ENCODE data around the gene TOLLIP.
"Not testable (repeated sequence)": the region's sequence is repeated elsewhere in the genome, so short reads cannot be mapped to it uniquely, and the experiment has no call there.

TOLLIP gene

DNA sequence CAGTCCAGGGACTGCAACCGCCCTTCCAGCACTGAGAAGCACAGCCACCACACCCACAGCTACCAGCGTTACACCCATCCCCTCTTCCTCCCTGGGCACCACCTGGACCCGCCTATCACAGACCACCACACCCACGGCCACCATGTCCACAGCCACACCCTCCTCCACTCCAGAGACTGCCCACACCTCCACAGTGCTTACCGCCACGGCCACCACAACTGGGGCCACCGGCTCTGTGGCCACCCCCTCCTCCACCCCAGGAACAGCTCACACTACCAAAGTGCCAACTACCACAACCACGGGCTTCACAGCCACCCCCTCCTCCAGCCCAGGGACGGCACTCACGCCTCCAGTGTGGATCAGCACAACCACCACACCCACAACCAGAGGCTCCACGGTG is 66.7 kb downstream of the TOLLIP start:
- not testable (repeated sequence) for DNase-seq

DNA sequence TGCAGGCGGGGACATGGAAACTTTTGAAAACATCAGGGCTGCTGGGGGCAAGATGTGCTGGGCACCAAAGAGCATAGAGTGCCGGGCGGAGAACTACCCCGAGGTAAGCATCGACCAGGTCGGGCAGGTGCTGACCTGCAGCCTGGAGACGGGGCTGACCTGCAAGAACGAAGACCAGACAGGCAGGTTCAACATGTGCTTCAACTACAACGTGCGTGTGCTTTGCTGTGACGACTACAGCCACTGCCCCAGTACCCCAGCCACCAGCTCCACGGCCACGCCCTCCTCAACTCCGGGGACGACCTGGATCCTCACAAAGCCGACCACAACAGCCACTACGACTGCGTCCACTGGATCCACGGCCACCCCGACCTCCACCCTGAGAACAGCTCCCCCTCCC is 67.1 kb downstream of the TOLLIP start:
- no peak for DNase-seq

GRCh38 chr11:1241706-1242105 is 67.7 kb downstream of the TOLLIP start:
- no peak for DNase-seq

GRCh38 chr11:1240771-1241170 is 68.7 kb downstream of the TOLLIP start:
- no peak for DNase-seq

DNA sequence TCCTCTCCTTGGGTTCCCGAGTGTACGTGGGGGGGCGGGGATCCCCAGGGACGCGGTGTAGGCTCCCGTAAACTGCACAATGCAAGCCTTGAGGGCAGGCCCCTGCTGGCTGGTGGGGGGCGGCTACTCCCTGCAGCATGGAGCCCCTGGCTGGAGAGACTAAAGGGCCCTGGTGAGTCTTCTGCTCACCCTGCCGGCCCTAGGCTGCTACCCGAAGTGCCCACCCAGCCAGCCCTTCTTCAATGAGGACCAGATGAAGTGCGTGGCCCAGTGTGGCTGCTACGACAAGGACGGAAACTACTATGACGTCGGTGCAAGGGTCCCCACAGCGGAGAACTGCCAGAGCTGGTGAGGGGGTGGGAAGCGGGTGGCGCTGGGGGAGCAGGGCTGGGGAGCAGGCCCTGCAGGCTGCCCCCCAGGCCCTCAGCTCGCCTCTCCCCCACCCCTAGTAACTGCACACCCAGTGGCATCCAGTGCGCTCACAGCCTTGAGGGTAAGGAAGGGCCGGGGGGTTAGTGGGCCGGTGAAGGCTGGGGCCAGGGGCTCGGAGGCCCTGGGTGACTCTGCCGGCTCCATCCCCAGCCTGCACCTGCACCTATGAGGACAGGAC is 69.7 kb downstream of the TOLLIP start:
- DNase-seq: no peak

DNA sequence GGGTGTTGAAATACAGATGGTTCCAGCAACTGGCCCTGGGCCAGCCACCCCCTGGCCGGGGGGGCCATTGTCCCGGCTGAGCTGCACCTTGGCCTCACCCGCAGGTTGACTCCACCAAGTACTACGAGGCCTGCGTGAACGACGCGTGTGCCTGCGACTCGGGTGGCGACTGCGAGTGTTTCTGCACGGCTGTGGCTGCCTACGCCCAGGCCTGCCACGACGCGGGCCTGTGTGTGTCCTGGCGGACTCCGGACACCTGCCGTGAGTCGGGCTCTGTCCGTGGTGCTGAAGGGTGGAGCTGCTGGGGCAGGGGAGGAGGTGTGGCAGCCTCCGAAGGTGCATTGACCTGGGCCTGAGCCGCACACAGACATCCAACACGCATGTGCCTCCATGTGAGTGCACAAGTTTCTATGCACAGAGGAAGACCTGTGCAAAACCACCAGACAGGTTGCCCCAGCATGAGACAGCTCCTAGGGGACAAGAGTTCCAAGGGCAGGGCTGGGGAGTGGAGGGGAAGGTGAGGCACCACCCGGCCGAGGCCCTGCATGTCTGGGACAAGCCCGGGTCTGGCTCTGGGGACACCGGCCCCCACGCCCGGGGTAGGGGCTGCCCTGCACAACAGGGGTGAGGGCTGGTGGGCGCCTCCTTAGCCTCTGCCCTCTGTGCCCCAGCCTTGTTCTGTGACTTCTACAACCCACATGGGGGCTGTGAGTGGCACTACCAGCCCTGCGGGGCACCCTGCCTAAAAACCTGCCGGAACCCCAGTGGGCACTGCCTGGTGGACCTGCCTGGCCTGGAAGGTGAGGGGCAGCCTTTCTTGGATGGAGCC is 70.5 kb downstream of the TOLLIP start:
- no peak for DNase-seq

DNA sequence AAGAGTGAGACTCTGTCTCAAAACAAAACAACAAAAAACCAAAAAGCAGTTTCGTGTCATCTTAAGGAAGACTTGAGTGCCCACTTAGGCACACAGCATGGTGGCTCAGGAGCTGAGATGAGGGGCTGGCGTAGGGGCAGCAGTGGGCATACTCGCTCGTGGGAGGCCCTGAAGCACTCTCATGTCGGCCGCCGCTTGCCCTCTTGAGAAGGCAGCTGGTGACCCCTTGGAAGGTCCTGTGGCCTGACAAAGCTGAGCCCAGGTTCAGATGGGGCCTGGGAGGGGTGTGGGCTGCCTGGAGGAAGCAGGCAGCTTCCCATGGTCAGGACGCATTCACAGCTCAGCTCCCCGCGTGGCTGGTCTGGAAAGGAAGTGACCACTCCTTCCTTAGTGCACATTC is 71.6 kb downstream of the TOLLIP start:
- no peak for DNase-seq

- no peak for DNase-seq
These were observed 72.3 kb downstream of the TOLLIP start for GRCh38 chr11:1237128-1237580.

DNA sequence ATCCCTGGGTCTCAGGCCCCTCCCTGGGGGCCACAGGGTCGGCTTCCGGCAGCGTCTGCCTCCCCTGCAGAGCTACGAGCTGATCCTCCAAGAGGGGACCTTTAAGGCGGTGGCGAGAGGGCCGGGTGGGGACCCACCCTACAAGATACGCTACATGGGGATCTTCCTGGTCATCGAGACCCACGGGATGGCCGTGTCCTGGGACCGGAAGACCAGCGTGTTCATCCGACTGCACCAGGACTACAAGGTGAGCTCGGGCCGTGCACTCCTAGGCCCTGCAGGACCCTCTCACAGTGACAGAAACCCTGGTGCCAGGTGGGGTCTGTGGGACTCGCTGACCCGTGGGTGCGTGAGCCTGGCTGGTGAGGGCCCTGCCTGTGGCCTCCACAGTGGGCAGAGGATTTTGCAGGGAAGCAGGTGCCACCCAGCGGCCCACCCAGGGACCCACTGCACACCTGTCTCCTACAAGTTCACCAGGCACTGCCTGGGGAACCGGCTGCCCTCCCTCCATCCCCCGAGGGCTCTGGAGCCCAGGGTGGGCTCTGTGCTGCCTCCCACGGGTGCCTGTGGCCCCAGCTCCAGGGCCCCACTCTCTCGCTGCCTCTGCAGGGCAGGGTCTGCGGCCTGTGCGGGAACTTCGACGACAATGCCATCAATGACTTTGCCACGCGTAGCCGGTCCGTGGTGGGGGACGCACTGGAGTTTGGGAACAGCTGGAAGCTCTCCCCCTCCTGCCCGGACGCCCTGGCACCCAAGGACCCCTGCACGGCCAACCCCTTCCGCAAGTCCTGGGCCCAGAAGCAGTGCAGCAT is 72.9 kb downstream of the TOLLIP start:
- no peak for DNase-seq

- DNase-seq: no peak
These were observed 73.5 kb downstream of the TOLLIP start for GRCh38 chr11:1235901-1236315.

DNA sequence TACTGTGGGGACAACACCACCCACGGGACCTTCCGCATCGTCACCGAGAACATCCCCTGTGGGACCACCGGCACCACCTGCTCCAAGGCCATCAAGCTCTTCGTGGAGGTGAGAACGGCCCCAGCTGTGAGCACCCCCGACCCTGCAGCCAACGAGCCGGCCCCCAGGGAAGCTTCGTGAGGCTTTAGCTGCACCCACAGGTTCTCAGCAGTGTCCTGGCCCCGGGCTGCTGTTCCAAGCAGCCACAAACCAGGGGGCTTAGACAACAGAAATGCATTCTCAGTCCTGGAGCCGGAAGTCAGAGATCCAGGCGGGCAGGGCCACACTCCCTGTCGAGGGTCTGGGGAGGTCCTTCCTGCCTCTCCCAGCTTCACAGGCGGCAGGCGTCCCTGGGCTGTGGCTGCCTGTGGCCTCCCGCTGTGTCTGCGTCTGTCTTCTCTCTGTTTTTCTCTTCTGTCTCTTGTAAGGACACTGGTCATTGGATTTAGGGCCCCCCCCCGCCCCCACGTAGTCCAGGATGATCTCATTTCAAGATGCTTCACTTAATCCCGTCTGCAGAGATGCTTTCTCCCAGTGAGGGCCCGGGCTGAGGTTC is 74.0 kb downstream of the TOLLIP start:
- no peak for DNase-seq

- DNase-seq: no peak
These were observed 74.6 kb downstream of the TOLLIP start for GRCh38 chr11:1234771-1235305.

DNA sequence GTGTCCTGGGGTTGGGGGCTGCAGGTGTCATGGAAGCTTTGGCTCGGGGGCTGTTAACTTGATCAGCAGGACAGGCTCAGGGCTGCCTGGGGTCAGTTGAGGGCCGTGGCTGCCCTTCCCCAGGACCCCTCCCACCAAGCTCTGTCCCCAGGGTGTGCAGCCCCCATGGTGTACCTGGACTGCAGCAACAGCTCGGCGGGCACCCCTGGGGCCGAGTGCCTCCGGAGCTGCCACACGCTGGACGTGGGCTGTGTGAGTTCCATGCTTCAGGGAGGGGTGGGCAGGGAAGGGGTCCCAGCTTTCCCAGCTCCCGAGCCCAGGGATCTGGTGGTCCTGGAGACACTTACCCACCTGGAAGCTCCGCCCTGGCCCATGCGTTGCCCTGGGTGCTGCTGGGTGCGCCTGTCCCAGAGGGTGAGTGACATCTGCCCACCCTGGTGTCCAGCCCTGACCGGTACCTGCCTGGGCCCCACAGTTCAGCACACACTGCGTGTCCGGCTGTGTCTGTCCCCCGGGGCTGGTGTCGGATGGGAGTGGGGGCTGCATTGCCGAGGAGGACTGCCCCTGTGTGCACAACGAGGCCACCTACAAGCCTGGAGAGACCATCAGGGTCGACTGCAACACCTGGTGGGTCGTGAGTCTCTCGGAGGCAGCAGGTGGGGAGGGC is 75.2 kb downstream of the TOLLIP start:
- DNase-seq: no peak

DNA sequence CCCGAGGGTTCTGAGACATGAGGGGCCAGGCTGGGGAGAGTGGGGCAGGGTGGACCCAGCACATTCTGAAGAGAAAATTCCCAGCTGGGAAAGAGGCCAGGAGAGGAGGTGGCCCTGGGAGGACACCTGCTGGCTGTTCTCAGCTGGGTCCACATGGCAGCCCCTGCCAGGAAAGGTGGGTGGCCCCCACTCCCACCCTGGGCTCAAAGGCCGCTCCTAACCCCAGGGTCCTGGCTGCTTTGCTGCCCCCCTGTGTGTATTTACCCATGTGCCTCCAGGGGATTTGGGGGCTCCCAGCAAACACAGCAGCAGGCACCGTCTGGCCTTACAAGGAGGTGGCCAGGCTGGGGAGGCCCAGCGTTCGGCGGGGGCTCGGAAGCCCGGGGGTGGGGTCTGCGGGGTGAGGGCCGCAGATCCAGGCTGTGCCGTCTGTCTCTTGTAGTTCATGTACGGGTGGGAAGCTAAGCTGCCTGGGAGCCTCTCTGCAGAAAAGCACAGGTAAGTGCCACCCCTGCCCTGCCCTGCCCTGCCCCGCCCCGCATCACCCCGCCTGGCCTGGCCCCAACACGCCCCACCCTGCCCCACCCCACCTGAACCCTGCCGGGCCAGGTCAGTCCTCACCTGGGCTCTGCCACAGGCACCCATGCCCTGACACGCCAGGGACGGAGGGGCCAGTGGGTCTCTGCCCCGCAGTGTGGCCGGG is 75.9 kb downstream of the TOLLIP start:
- no peak for DNase-seq

DNA sequence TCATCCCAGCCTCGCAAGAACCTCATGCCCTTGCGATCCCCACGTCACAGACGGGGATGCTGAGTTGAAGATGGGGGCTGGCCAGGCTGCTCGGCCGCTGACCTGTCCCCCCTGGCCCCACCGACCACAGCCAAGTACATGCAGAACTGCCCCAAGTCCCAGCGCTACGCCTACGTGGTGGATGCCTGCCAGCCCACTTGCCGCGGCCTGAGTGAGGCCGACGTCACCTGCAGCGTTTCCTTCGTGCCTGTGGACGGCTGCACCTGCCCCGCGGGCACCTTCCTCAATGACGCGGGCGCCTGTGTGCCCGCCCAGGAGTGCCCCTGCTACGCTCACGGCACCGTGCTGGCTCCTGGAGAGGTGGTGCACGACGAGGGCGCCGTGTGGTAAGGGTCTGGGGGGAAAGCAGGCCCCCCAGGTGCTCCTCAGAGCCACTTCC is 76.5 kb downstream of the TOLLIP start:
- no peak for DNase-seq

GRCh38 chr11:1232021-1232882 is 77.2 kb downstream of the TOLLIP start:
- no peak for DNase-seq

- DNase-seq: no peak
These were observed 77.9 kb downstream of the TOLLIP start for GRCh38 chr11:1231396-1232020.

GRCh38 chr11:1230456-1231395 is 78.7 kb downstream of the TOLLIP start:
- DNase-seq: no peak

- DNase-seq: no peak
These were observed 79.3 kb downstream of the TOLLIP start for GRCh38 chr11:1230121-1230455.
